Measurements from ENCODE around the gene POU4F2.

Gene POU4F2

GRCh38 chr4:146647615-146648460 lies 9.1 kb downstream of the POU4F2 start:
- Mint-ChIP-seq H3K27me3 (ENCODE audit: low read depth, poor library complexity) (peaks cover 100% of the 10 kb centered on the region), H3K4me1 (peaks cover 10% of the 10 kb centered on the region), H3K36me3 (ENCODE audit: low read depth) (no peaks in the 10 kb centered on the region), H3K4me3 (peak overlapping the region; percentile 35), H3K27ac (no peak overlapping the region), H3K9me3 (no peaks in the 10 kb centered on the region)
- no peak for TF ChIP-seq CTCF (IDR thresholded peaks at IDR 0.05)
- DNase-seq: peak; percentile 36

GRCh38 chr4:146648461-146648783 lies 9.7 kb downstream of the POU4F2 start:
- DNase-seq: no peak
- Mint-ChIP-seq H3K36me3 (ENCODE audit: low read depth) (no peaks in the 10 kb centered on the region), H3K27me3 (ENCODE audit: low read depth, poor library complexity) (peaks cover 100% of the 10 kb centered on the region), H3K27ac (no peak overlapping the region), H3K4me1 (peaks cover 10% of the 10 kb centered on the region), H3K4me3 (peak overlapping the region; percentile 41), H3K9me3 (no peaks in the 10 kb centered on the region)
- no peak for TF ChIP-seq CTCF (IDR thresholded peaks at IDR 0.05)

- H3K4me3 Mint-ChIP-seq: peak overlapping the region; percentile 41
Measured at GRCh38 chr4:146649232-146649631, 10.5 kb downstream of the POU4F2 start.

GRCh38 chr4:146650034-146650433 lies 11.3 kb downstream of the POU4F2 start:
- no peak for TF ChIP-seq CTCF (IDR thresholded peaks at IDR 0.05)
- Mint-ChIP-seq H3K9me3 (no peaks in the 10 kb centered on the region), H3K36me3 (ENCODE audit: low read depth) (no peaks in the 10 kb centered on the region), H3K4me3 (no peak overlapping the region), H3K4me1 (peaks cover 16% of the 10 kb centered on the region), H3K27ac (no peak overlapping the region), H3K27me3 (ENCODE audit: low read depth, poor library complexity) (peaks cover 100% of the 10 kb centered on the region)
- DNase-seq: no peak

More at GRCh38 chr4:146649232-146649631, 10.5 kb downstream of the POU4F2 start:
- no peak for DNase-seq
- Mint-ChIP-seq H3K4me1 (peaks cover 11% of the 10 kb centered on the region), H3K27ac (no peak overlapping the region), H3K36me3 (ENCODE audit: low read depth) (no peaks in the 10 kb centered on the region), H3K9me3 (no peaks in the 10 kb centered on the region), H3K27me3 (ENCODE audit: low read depth, poor library complexity) (peaks cover 100% of the 10 kb centered on the region)
- TF ChIP-seq CTCF (IDR thresholded peaks at IDR 0.05): no peak

GRCh38 chr4:146654687-146655520 lies 16.2 kb downstream of the POU4F2 start:
- H3K27ac Mint-ChIP-seq: no peak overlapping the region
- H3K4me1 Mint-ChIP-seq: peaks cover 14% of the 10 kb centered on the region
- TF ChIP-seq CTCF (IDR thresholded peaks at IDR 0.05): no peak
- peak overlapping the region; percentile 80 for H3K4me3 Mint-ChIP-seq
- DNase-seq: peak; percentile 82
- peaks cover 92% of the 10 kb centered on the region for H3K27me3 Mint-ChIP-seq (ENCODE audit: low read depth, poor library complexity)
- H3K36me3 Mint-ChIP-seq (ENCODE audit: low read depth): no peaks in the 10 kb centered on the region
- H3K9me3 Mint-ChIP-seq: no peaks in the 10 kb centered on the region
